WTC11 (cell line): ENCODE results near the gene IFI44L. TPM values are rescaled to one million over a fixed set of nuclear protein-coding genes. Genes with fewer than 3 reads are reported as not detected.

Experiments used
- ATAC-seq: fragments of 200-7000 bp; cut with Tn5 transposase; 2 replicates; pipeline ENCODE4 v1.10.0; 2021; ENCODE audit warnings: mild to moderate bottlenecking, moderate library complexity
- CTCF ChIA-PET: fragments of 300-600 bp; sonication (Branson Sonifier 250); formaldehyde crosslinking; loops from one replicate; lab custom pipeline; 2021; ENCODE audit warnings: antibody characterized with exemption; lab: Charles Lee
- POLR2A ChIA-PET: fragments of 350-600 bp; sonication (Branson Sonifier 250); formaldehyde crosslinking; loops from one replicate; lab custom pipeline; 2021; ENCODE audit warnings: antibody characterized with exemption; lab: Charles Lee
- DNase-seq: peaks from one replicate; pipeline ENCODE4 v3.0.0; 2021; ENCODE audit warnings: low spot score
- H3K27ac Mint-ChIP-seq: 2 replicates; pipeline ENCODE4 v1.8.0; 2021; ENCODE audit warnings: mixed read lengths
- H3K27me3 Mint-ChIP-seq: 2 replicates; pipeline ENCODE4 v1.8.0; 2021; ENCODE audit warnings: low read depth, mild to moderate bottlenecking, moderate library complexity, mixed read lengths
- H3K36me3 Mint-ChIP-seq: 2 replicates; pipeline ENCODE4 v1.8.0; 2021; ENCODE audit warnings: mixed read lengths
- H3K4me1 Mint-ChIP-seq: 2 replicates; pipeline ENCODE4 v1.8.0; 2022; ENCODE audit warnings: mixed read lengths
- H3K4me3 Mint-ChIP-seq: 2 replicates; pipeline ENCODE4 v1.8.0; 2021; ENCODE audit warnings: mild to moderate bottlenecking, moderate library complexity, mixed read lengths
- H3K9me3 Mint-ChIP-seq: 2 replicates; pipeline ENCODE4 v1.8.0; 2021; ENCODE audit warnings: mixed read lengths
- ESRRA ChIP-seq: sonication (generic); formaldehyde crosslinking; IDR thresholded peaks from 2 replicates; pipeline ENCODE4 v1.8.1; 2022; ENCODE audit warnings: mild to moderate bottlenecking, missing genetic modification reagents, borderline replicate concordance
- ETV6 ChIP-seq: sonication (generic); formaldehyde crosslinking; IDR thresholded peaks from 2 replicates; pipeline ENCODE4 v1.8.1; 2022; ENCODE audit warnings: mild to moderate bottlenecking, missing genetic modification reagents
- FOXP1 ChIP-seq: sonication (generic); formaldehyde crosslinking; IDR thresholded peaks from 2 replicates; pipeline ENCODE4 v1.8.0; 2022; ENCODE audit warnings: missing genetic modification reagents, mild to moderate bottlenecking, moderate library complexity, borderline replicate concordance
- GABPB1 ChIP-seq: sonication (generic); formaldehyde crosslinking; IDR thresholded peaks from 2 replicates; pipeline ENCODE4 v1.8.1; 2023; ENCODE audit warnings: mild to moderate bottlenecking, missing genetic modification reagents
- GTF2I ChIP-seq: fragments of 250-450 bp; sonication (Bioruptor Pico); conservative IDR thresholded peaks from 2 replicates; pipeline ENCODE4 v1.4.0; 2021; ENCODE audit warnings: mild to moderate bottlenecking
- HMGXB4 ChIP-seq: sonication (generic); formaldehyde crosslinking; IDR thresholded peaks from 2 replicates; pipeline ENCODE4 v1.8.1; 2023; ENCODE audit warnings: mild to moderate bottlenecking, moderate library complexity, missing genetic modification reagents
- IRF2 ChIP-seq: sonication (generic); formaldehyde crosslinking; IDR thresholded peaks from 2 replicates; pipeline ENCODE4 v1.8.0; 2022; ENCODE audit warnings: low read depth, missing genetic modification reagents, borderline replicate concordance
- KAT7 ChIP-seq: sonication (generic); formaldehyde crosslinking; IDR thresholded peaks from 2 replicates; pipeline ENCODE4 v1.8.1; 2023; ENCODE audit warnings: missing genetic modification reagents, mild to moderate bottlenecking, borderline replicate concordance
- MLX ChIP-seq: sonication (generic); formaldehyde crosslinking; IDR thresholded peaks from 2 replicates; pipeline ENCODE4 v1.8.1; 2023; ENCODE audit warnings: mild to moderate bottlenecking, missing genetic modification reagents, moderate library complexity
- MXD4 ChIP-seq: fragments of 250-450 bp; sonication (Bioruptor Pico); IDR thresholded peaks from 2 replicates; pipeline ENCODE4 v1.8.0; 2021; ENCODE audit warnings: mild to moderate bottlenecking, moderate library complexity, borderline replicate concordance
- RELA ChIP-seq: sonication (generic); formaldehyde crosslinking; IDR thresholded peaks from 2 replicates; pipeline ENCODE4 v1.8.1; 2022; ENCODE audit warnings: missing genetic modification reagents, mild to moderate bottlenecking, borderline replicate concordance
- STAT6 ChIP-seq: sonication (generic); formaldehyde crosslinking; conservative IDR thresholded peaks from 2 replicates; pipeline ENCODE4 v1.8.1; 2023; ENCODE audit warnings: mild to moderate bottlenecking, low read depth, missing genetic modification reagents, moderate library complexity
- ZMAT4 ChIP-seq: fragments of 250-450 bp; sonication (Bioruptor Pico); IDR thresholded peaks from 2 replicates; pipeline ENCODE4 v1.9.0; 2021; ENCODE audit warnings: mild to moderate bottlenecking
- ZNF263 ChIP-seq: sonication (generic); formaldehyde crosslinking; IDR thresholded peaks from 2 replicates; pipeline ENCODE4 v1.8.1; 2022; ENCODE audit warnings: low read depth, mild to moderate bottlenecking, moderate library complexity, missing genetic modification reagents
- ZNF512 ChIP-seq: sonication (generic); formaldehyde crosslinking; IDR thresholded peaks from 2 replicates; pipeline ENCODE4 v1.8.1; 2022; ENCODE audit warnings: missing genetic modification reagents, borderline replicate concordance
- total RNA-seq: library from RNA; stranded (reverse); gene quantifications from 3 replicates; pipeline ENCODE4 v1.2.3, GENCODE V29; 2021
- TF ChIP-seq, protein P1 (sequence below): sonication (generic); formaldehyde crosslinking; IDR thresholded peaks from 2 replicates; pipeline ENCODE4 v1.8.1; 2023; ENCODE audit warnings: mild to moderate bottlenecking, missing genetic modification reagents
- TF ChIP-seq, protein P2 (sequence below): fragments of 250-450 bp; sonication (Bioruptor Pico); IDR thresholded peaks from 2 replicates; pipeline ENCODE4 v1.8.0; 2021; ENCODE audit warnings: mild to moderate bottlenecking
- TF ChIP-seq, protein P3 (sequence below): fragments of 250-450 bp; sonication (Bioruptor Pico); IDR thresholded peaks from 2 replicates; pipeline ENCODE4 v1.9.0; 2021; ENCODE audit warnings: moderate library complexity, mild to moderate bottlenecking, inconsistent platforms, borderline replicate concordance
- TF ChIP-seq, protein P4 (sequence below): sonication (generic); formaldehyde crosslinking; IDR thresholded peaks from 2 replicates; pipeline ENCODE4 v1.8.0; 2023; ENCODE audit warnings: mild to moderate bottlenecking, missing genetic modification reagents
- TF ChIP-seq, protein P5 (sequence below): sonication (generic); formaldehyde crosslinking; IDR thresholded peaks from 2 replicates; pipeline ENCODE4 v1.8.1; 2022; ENCODE audit warnings: low read depth, mild to moderate bottlenecking, moderate library complexity, missing genetic modification reagents, borderline replicate concordance

IFI44L gene
- total RNA-seq, 1 experiment from 2014 or later, result 0.13 TPM

DNA sequence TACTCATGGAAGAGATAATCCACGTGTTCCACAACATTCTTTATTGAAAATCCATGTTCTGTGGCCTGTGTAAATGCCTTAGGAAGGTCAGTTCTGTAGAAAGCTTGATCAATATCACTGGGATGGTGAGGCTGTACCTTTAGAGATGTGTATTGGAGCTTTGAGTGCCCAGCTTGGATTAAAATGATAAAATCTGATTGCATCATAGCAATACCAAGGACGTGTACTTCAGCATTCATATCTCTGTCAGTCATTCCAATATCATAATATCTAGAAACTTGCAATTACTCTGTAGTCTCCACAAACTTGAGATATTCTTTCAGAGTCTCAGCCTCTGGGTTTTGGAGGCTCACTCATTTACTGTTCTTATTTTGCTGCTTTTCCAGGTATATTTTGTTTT, 61.0 kb downstream of the IFI44L start:
- Mint-ChIP-seq H3K4me1 (no peaks in the 10 kb centered on the region), H3K9me3 (no peaks in the 10 kb centered on the region), H3K4me3 (no peak overlapping the region), H3K27me3 (no peaks in the 10 kb centered on the region), H3K27ac (no peak overlapping the region), H3K36me3 (no peaks in the 10 kb centered on the region)
- no peak for DNase-seq
- ATAC-seq, result no peak
- POLR2A ChIA-PET, result no interaction called here
- CTCF ChIA-PET, result no interaction called here
- TF ChIP-seq MLX (CRISPR knock-in tag), result no peak
- TF ChIP-seq KAT7, result no peak
- TF ChIP-seq RELA (CRISPR knock-in tag), result no peak
- no peak for TF ChIP-seq GABPB1 (CRISPR knock-in tag)
- no peak for TF ChIP-seq ZMAT4 (CRISPR knock-in tag)
- no peak for TF ChIP-seq HMGXB4 (CRISPR knock-in tag)
- TF ChIP-seq ZNF263, result no peak
- TF ChIP-seq STAT6 (CRISPR knock-in tag), result no peak
- TF ChIP-seq IRF2 (CRISPR knock-in tag), result no peak

DNA sequence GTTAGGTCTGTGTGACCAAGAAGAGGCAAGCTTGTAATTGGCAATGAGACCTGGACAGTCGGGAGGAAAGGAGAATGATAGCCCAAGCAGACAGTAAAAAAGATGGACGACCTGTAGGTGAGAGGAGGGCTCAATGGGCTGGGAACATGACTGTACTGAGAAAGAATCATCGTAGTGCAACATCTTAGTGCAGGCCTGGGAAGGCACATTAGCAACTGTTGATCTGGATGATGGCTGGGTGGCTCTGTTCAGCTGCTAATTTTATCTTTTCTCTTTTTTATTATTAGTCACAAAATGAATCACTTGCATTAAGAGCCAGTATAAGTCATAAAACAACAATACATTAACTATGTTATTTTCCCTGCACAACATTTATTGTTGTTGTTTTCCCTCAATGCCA, 62.2 kb downstream of the IFI44L start:
- no peaks in the 10 kb centered on the region for H3K36me3 Mint-ChIP-seq
- no peak overlapping the region for H3K4me3 Mint-ChIP-seq
- H3K27me3 Mint-ChIP-seq, result no peaks in the 10 kb centered on the region
- ChIA-PET POLR2A (no interaction called here), CTCF (no interaction called here)
- no peaks in the 10 kb centered on the region for H3K4me1 Mint-ChIP-seq
- no peak overlapping the region for H3K27ac Mint-ChIP-seq
- H3K9me3 Mint-ChIP-seq, result no peaks in the 10 kb centered on the region
- DNase-seq (no peak), ATAC-seq (no peak)
- TF ChIP-seq ZNF263 (no peak), ZNF512 (CRISPR knock-in tag) (no peak), FOXP1 (CRISPR knock-in tag) (no peak), ESRRA (CRISPR knock-in tag) (no peak), MXD4 (CRISPR knock-in tag) (no peak), GTF2I (no peak), ETV6 (no peak)
- TF ChIP-seq, protein P1, sequence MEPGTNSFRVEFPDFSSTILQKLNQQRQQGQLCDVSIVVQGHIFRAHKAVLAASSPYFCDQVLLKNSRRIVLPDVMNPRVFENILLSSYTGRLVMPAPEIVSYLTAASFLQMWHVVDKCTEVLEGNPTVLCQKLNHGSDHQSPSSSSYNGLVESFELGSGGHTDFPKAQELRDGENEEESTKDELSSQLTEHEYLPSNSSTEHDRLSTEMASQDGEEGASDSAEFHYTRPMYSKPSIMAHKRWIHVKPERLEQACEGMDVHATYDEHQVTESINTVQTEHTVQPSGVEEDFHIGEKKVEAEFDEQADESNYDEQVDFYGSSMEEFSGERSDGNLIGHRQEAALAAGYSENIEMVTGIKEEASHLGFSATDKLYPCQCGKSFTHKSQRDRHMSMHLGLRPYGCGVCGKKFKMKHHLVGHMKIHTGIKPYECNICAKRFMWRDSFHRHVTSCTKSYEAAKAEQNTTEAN (CRISPR knock-in tag), result no peak
- TF ChIP-seq, protein P2, sequence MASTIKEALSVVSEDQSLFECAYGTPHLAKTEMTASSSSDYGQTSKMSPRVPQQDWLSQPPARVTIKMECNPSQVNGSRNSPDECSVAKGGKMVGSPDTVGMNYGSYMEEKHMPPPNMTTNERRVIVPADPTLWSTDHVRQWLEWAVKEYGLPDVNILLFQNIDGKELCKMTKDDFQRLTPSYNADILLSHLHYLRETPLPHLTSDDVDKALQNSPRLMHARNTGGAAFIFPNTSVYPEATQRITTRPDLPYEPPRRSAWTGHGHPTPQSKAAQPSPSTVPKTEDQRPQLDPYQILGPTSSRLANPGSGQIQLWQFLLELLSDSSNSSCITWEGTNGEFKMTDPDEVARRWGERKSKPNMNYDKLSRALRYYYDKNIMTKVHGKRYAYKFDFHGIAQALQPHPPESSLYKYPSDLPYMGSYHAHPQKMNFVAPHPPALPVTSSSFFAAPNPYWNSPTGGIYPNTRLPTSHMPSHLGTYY, result no peak
- TF ChIP-seq, protein P3, sequence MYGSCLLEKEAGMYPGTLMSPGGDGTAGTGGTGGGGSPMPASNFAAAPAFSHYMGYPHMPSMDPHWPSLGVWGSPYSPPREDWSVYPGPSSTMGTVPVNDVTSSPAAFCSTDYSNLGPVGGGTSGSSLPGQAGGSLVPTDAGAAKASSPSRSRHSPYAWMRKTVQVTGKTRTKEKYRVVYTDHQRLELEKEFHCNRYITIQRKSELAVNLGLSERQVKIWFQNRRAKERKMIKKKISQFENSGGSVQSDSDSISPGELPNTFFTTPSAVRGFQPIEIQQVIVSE (CRISPR knock-in tag), result no peak
- TF ChIP-seq, protein P4, sequence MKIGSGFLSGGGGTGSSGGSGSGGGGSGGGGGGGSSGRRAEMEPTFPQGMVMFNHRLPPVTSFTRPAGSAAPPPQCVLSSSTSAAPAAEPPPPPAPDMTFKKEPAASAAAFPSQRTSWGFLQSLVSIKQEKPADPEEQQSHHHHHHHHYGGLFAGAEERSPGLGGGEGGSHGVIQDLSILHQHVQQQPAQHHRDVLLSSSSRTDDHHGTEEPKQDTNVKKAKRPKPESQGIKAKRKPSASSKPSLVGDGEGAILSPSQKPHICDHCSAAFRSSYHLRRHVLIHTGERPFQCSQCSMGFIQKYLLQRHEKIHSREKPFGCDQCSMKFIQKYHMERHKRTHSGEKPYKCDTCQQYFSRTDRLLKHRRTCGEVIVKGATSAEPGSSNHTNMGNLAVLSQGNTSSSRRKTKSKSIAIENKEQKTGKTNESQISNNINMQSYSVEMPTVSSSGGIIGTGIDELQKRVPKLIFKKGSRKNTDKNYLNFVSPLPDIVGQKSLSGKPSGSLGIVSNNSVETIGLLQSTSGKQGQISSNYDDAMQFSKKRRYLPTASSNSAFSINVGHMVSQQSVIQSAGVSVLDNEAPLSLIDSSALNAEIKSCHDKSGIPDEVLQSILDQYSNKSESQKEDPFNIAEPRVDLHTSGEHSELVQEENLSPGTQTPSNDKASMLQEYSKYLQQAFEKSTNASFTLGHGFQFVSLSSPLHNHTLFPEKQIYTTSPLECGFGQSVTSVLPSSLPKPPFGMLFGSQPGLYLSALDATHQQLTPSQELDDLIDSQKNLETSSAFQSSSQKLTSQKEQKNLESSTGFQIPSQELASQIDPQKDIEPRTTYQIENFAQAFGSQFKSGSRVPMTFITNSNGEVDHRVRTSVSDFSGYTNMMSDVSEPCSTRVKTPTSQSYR (CRISPR knock-in tag), result no peak
- TF ChIP-seq, protein P5, sequence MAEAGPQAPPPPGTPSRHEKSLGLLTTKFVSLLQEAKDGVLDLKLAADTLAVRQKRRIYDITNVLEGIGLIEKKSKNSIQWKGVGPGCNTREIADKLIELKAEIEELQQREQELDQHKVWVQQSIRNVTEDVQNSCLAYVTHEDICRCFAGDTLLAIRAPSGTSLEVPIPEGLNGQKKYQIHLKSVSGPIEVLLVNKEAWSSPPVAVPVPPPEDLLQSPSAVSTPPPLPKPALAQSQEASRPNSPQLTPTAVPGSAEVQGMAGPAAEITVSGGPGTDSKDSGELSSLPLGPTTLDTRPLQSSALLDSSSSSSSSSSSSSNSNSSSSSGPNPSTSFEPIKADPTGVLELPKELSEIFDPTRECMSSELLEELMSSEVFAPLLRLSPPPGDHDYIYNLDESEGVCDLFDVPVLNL (CRISPR knock-in tag), result no peak
